DOHH2 (cell line): Measurements from ENCODE around the gene NFAT5.

Experiments
- H3F3A ChIP-seq: fragments of 200-600 bp; sonication (generic), shearing (Covaris generic); 2 replicates; pipeline ENCODE4 v1.6.0; 2016; ENCODE audit warnings: antibody characterized with exemption, mild to moderate bottlenecking; ENCODE audit not compliant: control insufficient read depth, insufficient read depth
- H3K27ac ChIP-seq: fragments of 200-600 bp; sonication (generic); 2 replicates; pipeline ENCODE4 v1.5.1; 2014; ENCODE audit warnings: low read depth, mild to moderate bottlenecking, low read length, moderate library complexity
- H3K27me3 ChIP-seq: fragments of 200-600 bp; sonication (generic); 2 replicates; pipeline ENCODE4 v1.6.1; 2014; ENCODE audit warnings: mild to moderate bottlenecking, low read length, mixed read lengths; ENCODE audit not compliant: control insufficient read depth
- H3K36me3 ChIP-seq: fragments of 200-600 bp; sonication (generic); 2 replicates; pipeline ENCODE4 v1.6.1; 2014; ENCODE audit warnings: mild to moderate bottlenecking, low read length, moderate library complexity, mixed read lengths; ENCODE audit not compliant: control insufficient read depth
- H3K4me1 ChIP-seq: fragments of 200-600 bp; sonication (generic); 2 replicates; pipeline ENCODE4 v1.6.1; 2014; ENCODE audit warnings: mild to moderate bottlenecking, low read length, mixed read lengths; ENCODE audit not compliant: control insufficient read depth
- H3K4me2 ChIP-seq: fragments of 200-600 bp; sonication (generic); 2 replicates; pipeline ENCODE4 v1.6.0; 2014; ENCODE audit warnings: mild to moderate bottlenecking, low read length, moderate library complexity
- H3K4me3 ChIP-seq: fragments of 200-600 bp; sonication (generic); 2 replicates; pipeline ENCODE4 v1.5.1; 2014; ENCODE audit warnings: mild to moderate bottlenecking, low read length, mixed read lengths
- H3K79me2 ChIP-seq: fragments of 200-600 bp; sonication (generic); 2 replicates; pipeline ENCODE4 v1.6.1; 2014; ENCODE audit warnings: mild to moderate bottlenecking, low read length, mixed read lengths; ENCODE audit not compliant: control insufficient read depth
- H3K9me2 ChIP-seq: fragments of 200-600 bp; sonication (generic); replicated peaks from 2 replicates; pipeline ENCODE4 v1.6.1; 2014; ENCODE audit warnings: mild to moderate bottlenecking, low read length, mixed read lengths; ENCODE audit not compliant: control insufficient read depth
- H3K9me3 ChIP-seq: fragments of 200-600 bp; sonication (generic); 2 replicates; pipeline ENCODE4 v1.6.1; 2014; ENCODE audit warnings: antibody characterized with exemption, low read length, mixed read lengths; ENCODE audit not compliant: control insufficient read depth, insufficient read depth
- H4K20me1 ChIP-seq: fragments of 200-600 bp; sonication (generic); 2 replicates; pipeline ENCODE4 v1.6.0; 2014; ENCODE audit warnings: low read depth, mild to moderate bottlenecking, antibody characterized with exemption, low read length, moderate library complexity; ENCODE audit not compliant: control insufficient read depth, insufficient read depth
- CTCF ChIP-seq: fragments of 200-600 bp; sonication (generic); IDR thresholded peaks from one replicate; pipeline ENCODE4 v1.5.1; 2014; ENCODE audit warnings: antibody characterized with exemption, mild to moderate bottlenecking, low read depth, low read length; ENCODE audit not compliant: poor library complexity, severe bottlenecking
- EZH2phosphoT487 ChIP-seq: fragments of 200-600 bp; sonication (generic); IDR thresholded peaks from 2 replicates; pipeline ENCODE4 v1.6.1; 2017; ENCODE audit warnings: borderline replicate concordance, mild to moderate bottlenecking, antibody characterized with exemption, low read length, moderate library complexity, mixed read lengths

The NFAT5 gene

DNA sequence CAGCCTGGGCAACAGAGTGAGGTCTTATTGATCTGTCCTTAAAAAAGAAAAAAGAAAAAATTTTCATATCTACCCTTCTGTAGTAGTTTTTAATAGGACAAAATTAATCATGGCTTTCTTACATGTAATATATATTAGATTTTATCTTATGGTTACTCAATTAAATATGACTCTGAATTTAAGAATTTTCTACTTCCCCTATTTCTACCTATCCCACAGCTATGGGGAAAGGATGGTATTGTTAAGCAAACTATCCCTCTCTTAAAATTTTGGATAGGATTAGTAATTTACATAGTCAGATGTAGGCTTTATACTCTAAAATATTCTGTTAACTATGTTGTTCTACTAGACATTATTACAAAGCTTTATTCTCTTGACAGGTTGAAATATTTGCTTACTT lies 98.1 kb downstream of the NFAT5 start:
- Histone ChIP-seq H3K4me1 (no peaks in the 10 kb centered on the region), H3K9me3 (no peaks in the 10 kb centered on the region), H3K9me2 (no peaks in the 10 kb centered on the region), H3K27ac (no peak overlapping the region), H3K27me3 (no peaks in the 10 kb centered on the region), H3K79me2 (no peaks in the 10 kb centered on the region), H3K36me3 (peaks cover 8% of the 10 kb centered on the region), H3K4me3 (no peak overlapping the region), H3F3A (no peaks in the 10 kb centered on the region), H4K20me1 (no peaks in the 10 kb centered on the region), H3K4me2 (no peak overlapping the region)
- TF ChIP-seq EZH2phosphoT487 (no peak), CTCF (no peak)

DNA sequence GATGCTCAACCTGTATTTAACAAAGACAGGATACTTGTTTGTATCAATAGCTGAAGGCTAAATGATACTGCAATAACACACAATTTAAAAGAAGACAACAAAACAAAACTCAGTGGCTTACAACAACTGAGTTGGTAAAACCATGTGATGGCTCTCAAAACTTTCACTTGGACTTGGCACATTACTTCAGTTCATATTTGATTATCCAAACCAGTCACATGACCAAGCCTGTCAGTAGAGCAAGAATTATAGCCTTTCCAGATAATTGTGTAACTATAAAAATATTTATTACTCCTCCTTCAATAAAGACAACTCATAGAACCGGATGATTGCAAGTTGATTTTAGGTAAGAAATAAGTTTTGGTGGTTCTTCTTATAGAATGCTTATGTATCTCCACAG lies 103.8 kb downstream of the NFAT5 start:
- Histone ChIP-seq H3K79me2 (no peaks in the 10 kb centered on the region), H3K27ac (no peak overlapping the region), H3K36me3 (peaks cover 19% of the 10 kb centered on the region), H3K4me2 (no peak overlapping the region), H4K20me1 (no peaks in the 10 kb centered on the region), H3K9me3 (no peaks in the 10 kb centered on the region), H3F3A (no peaks in the 10 kb centered on the region; the same call in none of the 2 replicates), H3K4me1 (no peaks in the 10 kb centered on the region), H3K4me3 (no peak overlapping the region), H3K27me3 (no peaks in the 10 kb centered on the region), H3K9me2 (no peaks in the 10 kb centered on the region)
- no peak for TF ChIP-seq EZH2phosphoT487
- TF ChIP-seq CTCF: no peak

- Histone ChIP-seq H4K20me1 (no peaks in the 10 kb centered on the region), H3K4me1 (no peaks in the 10 kb centered on the region), H3K79me2 (no peaks in the 10 kb centered on the region), H3K9me2 (no peaks in the 10 kb centered on the region), H3K4me2 (no peak overlapping the region), H3F3A (no peaks in the 10 kb centered on the region; the same call in none of the 2 replicates), H3K27me3 (no peaks in the 10 kb centered on the region), H3K4me3 (no peak overlapping the region), H3K27ac (no peak overlapping the region), H3K36me3 (peaks cover 30% of the 10 kb centered on the region), H3K9me3 (no peaks in the 10 kb centered on the region)
- TF ChIP-seq EZH2phosphoT487: no peak
- no peak for TF ChIP-seq CTCF
These were observed 106.7 kb downstream of the NFAT5 start for GRCh38 chr16:69672315-69672997.
